GM13976 (cell line): ENCODE results near the gene BAG3.

ENCODE experiments used
- DNase-seq: peaks from one replicate; pipeline ENCODE4 v3.0.0; 2012; ENCODE audit warnings: low spot score
- CTCF ChIP-seq: IDR thresholded peaks from 2 replicates; pipeline ENCODE4 v1.5.1; 2012; ENCODE audit warnings: borderline replicate concordance, mild to moderate bottlenecking; ENCODE audit not compliant: insufficient read depth; ENCODE audit errors: extremely low read depth, missing control alignments, control extremely low read depth
- in situ Hi-C: fragments of 300-500 bp; cut with MboI; formaldehyde crosslinking; loops from one replicate; pipeline ENCODE4 v1.12.0; 2022; ENCODE audit warnings: low sequenced_read_pairs, mixed read lengths, inconsistent platforms; ENCODE audit not compliant: unreplicated experiment

The BAG3 gene

GRCh38 chr10:119670717-119671116 lies 19.5 kb downstream of the BAG3 start:
- DNase-seq = no peak
- no peak for TF ChIP-seq CTCF
- in situ Hi-C loops = no loop called here

- DNase-seq = no peak
- in situ Hi-C loops = no loop called here
- TF ChIP-seq CTCF = no peak
Observed at GRCh38 chr10:119671381-119671780, 20.2 kb downstream of the BAG3 start.

- no peak for TF ChIP-seq CTCF
- in situ Hi-C loops = no loop called here
- no peak for DNase-seq
Observed at GRCh38 chr10:119672291-119672690, 21.1 kb downstream of the BAG3 start.

- TF ChIP-seq CTCF = no peak
- DNase-seq = no peak
- in situ Hi-C loops = no loop called here
Observed at GRCh38 chr10:119673271-119673670, 22.1 kb downstream of the BAG3 start.

GRCh38 chr10:119675483-119676170 lies 24.4 kb downstream of the BAG3 start:
- in situ Hi-C loops = loop anchor here (25.0 kb wide), 1 partner anchor 662 kb away; no protein-coding TSS in a partner anchor
- no peak for DNase-seq
- TF ChIP-seq CTCF = no peak

- in situ Hi-C loops = loop anchor here (25.0 kb wide), 1 partner anchor 660 kb away; no protein-coding TSS in a partner anchor
- TF ChIP-seq CTCF = no peak
- no peak for DNase-seq
Observed at GRCh38 chr10:119677126-119677525, 25.9 kb downstream of the BAG3 start.
